Mucosa of descending colon (tissue), 3 donors: ENCODE results near the gene PTPRN2. TPM values are rescaled to one million over a fixed set of nuclear protein-coding genes. Genes with fewer than 3 reads are reported as not detected.

Experiments used
- ATAC-seq: fragments of 200-7000 bp; cut with Tn5 transposase; one replicate; pipeline ENCODE4 v1.9.1; 2020; ENCODE audit warnings: mild to moderate bottlenecking, moderate library complexity
- DNase-seq, 3 donors: peaks; one replicate each; pipeline ENCODE4 v3.0.0-alpha.2; 2020
- H3K36me3 ChIP-seq: fragments of 200-600 bp; one replicate; pipeline ENCODE4 v1.8.0; 2021; ENCODE audit warnings: low read depth, mild to moderate bottlenecking
- H3K4me1 ChIP-seq: fragments of 200-600 bp; one replicate; pipeline ENCODE4 v1.8.0; 2021; ENCODE audit warnings: low read depth, mild to moderate bottlenecking
- H3K4me3 ChIP-seq: fragments of 200-600 bp; one replicate; pipeline ENCODE4 v1.8.0; 2021; ENCODE audit warnings: mild to moderate bottlenecking
- H3K9me3 ChIP-seq: fragments of 200-600 bp; one replicate; pipeline ENCODE4 v1.8.0; 2021; ENCODE audit warnings: mild to moderate bottlenecking
- CTCF ChIP-seq: fragments of 200-600 bp; IDR thresholded peaks from one replicate; pipeline ENCODE4 v1.8.0; 2022; ENCODE audit warnings: antibody characterized with exemption, mild to moderate bottlenecking
- intact Hi-C, 2 donors: fragments of 100-400 bp; cut with DNase I in 1 of 2; cut with micrococcal nuclease in 1 of 2; formaldehyde crosslinking; loops; one replicate each; pipeline versions ENCODE4 v1.11.0 to v1.11.1; 2022; cut with DNase I, micrococcal nuclease
- total RNA-seq, 3 donors: library from RNA; stranded (reverse); fragmentation: NEBNext Ultra II Directional in 2 of 3; extraction: Animal tissue kit (Norgen Biotek cat#: 25700) in 2 of 3; gene quantifications; one replicate each; pipeline versions ENCODE4 v1.2.1 to v1.2.4, GENCODE V29; 2021 to 2023
- donor health status: DM: no; HTN: no; CAD: no; lungs with moderate emphysema.
- donor health status: DM: no; HTN: no; CAD: no.
- donor health status: DM: no; HTN: yes; CAD: no.

Gene PTPRN2
- total RNA-seq, 3 donors from 2014 or later, result 12.5 to 28.0 (median 26.2) TPM

- no peak for TF ChIP-seq CTCF
- H3K4me3 ChIP-seq, result no peak overlapping the region
- no peak for ATAC-seq
Measured at GRCh38 chr7:157692460-157693011, 895.1 kb downstream of the PTPRN2 start.

DNA sequence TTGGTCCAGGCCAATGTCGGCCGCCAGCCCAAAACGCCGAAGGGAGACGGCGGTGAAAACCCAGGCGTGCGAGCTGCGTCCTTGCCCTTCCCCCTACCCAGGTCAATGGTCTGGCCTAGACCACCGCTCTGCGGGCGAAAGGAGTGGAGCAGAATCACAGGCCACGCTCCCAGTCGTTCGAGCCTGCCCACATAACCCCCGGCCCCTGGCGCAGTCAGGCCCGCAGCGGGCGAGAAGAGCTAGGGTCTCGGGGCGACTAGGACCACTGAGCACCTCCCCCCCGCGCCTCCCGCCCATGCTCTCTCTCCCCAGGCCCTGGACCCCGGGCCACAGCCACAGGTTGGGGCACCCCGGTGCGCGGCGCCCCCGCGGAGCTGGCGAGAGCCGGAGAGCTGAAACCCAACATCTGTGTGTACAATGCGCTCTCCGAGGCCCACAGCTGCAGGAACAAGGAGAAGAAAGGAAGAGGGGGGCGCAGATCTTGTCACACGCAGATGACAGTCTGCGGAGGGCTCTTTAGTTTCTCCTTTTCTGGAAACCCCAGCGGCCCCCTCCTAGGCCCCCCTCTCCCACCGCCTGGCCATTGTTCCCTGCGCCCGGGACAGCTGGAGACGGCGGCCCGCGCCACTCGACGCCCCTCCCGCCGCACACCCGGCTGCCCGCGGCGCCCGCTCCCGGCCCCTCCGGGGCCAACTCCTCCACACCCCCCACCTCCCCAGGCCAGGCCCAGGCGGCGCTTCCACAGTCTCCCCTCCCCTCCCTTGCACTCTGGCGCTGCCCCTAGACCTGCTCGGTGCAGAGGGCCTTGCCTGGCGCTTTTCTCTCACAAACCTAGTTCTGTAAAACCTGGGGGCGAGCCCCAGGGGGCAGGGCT, 895.8 kb downstream of the PTPRN2 start:
- H3K4me1 ChIP-seq, result peaks cover 33% of the 10 kb centered on the region
- peak; percentile 20 for ATAC-seq
- H3K36me3 ChIP-seq, result no peaks in the 10 kb centered on the region
- H3K4me3 ChIP-seq, result no peak overlapping the region
- TF ChIP-seq CTCF, result no peak
- no peak for DNase-seq
- intact Hi-C loops, result no loop called here
- no peaks in the 10 kb centered on the region for H3K9me3 ChIP-seq

More at GRCh38 chr7:157692460-157693011, 895.1 kb downstream of the PTPRN2 start:
- no peaks in the 10 kb centered on the region for H3K9me3 ChIP-seq
- intact Hi-C loops, result no loop called here
- no peaks in the 10 kb centered on the region for H3K36me3 ChIP-seq
- peaks cover 33% of the 10 kb centered on the region for H3K4me1 ChIP-seq
- no peak for DNase-seq

DNA sequence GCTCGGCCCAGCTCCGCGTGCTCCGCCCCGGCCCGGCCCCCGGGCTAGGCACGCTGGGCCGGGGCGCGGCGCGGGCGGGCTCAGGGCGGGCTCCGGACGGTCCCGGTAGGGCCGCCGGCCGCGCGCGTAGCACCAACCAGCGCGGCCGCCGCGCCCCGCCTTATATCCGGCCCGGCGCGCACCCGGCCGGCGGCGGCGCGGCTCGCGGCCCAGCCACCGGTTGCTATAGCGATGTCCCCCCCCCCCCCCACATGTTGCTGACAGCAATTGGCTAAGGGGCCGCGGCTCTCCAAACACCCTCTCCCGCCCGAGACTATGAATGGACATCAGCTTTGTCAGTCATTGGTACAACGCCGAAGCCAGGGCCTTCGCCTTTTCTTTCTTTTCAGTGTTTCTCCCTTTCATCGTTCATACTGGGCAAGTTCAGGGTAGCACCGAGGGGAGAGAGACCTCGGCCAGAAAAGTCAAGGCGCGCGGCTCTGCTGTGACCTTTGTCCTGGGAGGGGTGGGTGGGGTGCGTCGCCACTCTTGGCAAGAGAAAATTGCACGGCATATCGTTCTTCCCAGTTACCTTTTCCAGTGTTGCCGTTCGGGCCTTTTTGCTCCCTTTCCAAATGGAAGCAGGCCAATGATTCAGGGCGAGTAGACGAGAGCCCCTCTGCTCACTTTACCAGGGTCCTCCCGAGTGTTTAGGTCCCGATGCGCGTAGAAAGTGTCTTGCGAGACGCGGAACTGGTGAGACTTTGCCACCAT, 896.6 kb downstream of the PTPRN2 start:
- no peaks in the 10 kb centered on the region for H3K9me3 ChIP-seq
- ATAC-seq (peak; percentile 89), DNase-seq (peak in 2 of 3 donors; percentile 45 to 59)
- intact Hi-C loops, result no loop called here
- H3K4me3 ChIP-seq, result no peak overlapping the region
- no peaks in the 10 kb centered on the region for H3K36me3 ChIP-seq
- no peak for TF ChIP-seq CTCF
- peaks cover 33% of the 10 kb centered on the region for H3K4me1 ChIP-seq

GRCh38 chr7:157690058-157690832, 897.4 kb downstream of the PTPRN2 start:
- no peak for TF ChIP-seq CTCF
- Histone ChIP-seq H3K4me3 (no peak overlapping the region), H3K4me1 (peaks cover 33% of the 10 kb centered on the region), H3K9me3 (no peaks in the 10 kb centered on the region), H3K36me3 (no peaks in the 10 kb centered on the region)
- no peak for ATAC-seq
- no peak for DNase-seq
- intact Hi-C loops, result no loop called here
